K562 (cell line): Measurements from ENCODE around the gene ZFHX2. TPM values are rescaled to one million over a fixed set of nuclear protein-coding genes. Genes with fewer than 3 reads are reported as not detected.
A peak's percentile ranks its signal among the peaks of the same experiment; 100 is the strongest.

Source experiments
- AFF1 ChIP-seq, 2 experiments: fragments of 450-650 bp; IDR thresholded peaks; 2 replicates each; pipeline ENCODE4 v1.6.1; 2018; ENCODE audit warnings: mild to moderate bottlenecking in 2 of 2, low read depth in 1 of 2; ENCODE audit not compliant: partially characterized antibody in 2 of 2
- CSDE1 ChIP-seq, 2 experiments: fragments of 450-650 bp; IDR thresholded peaks; 2 replicates each; pipeline ENCODE4 v1.6.1; 2016; ENCODE audit warnings: mild to moderate bottlenecking in 1 of 2
- ESRRA ChIP-seq: fragments of 450-650 bp; IDR thresholded peaks from 2 replicates; pipeline ENCODE4 v1.6.1; 2014; ENCODE audit warnings: low read depth, mild to moderate bottlenecking, moderate library complexity, borderline replicate concordance
- GABPA ChIP-seq: fragments of 200-800 bp; sonication (Bioruptor generic); conservative IDR thresholded peaks from 2 replicates; pipeline ENCODE4 v1.6.1; 2016; ENCODE audit warnings: low read depth, missing genetic modification characterization, missing compliant biosample characterization
- HDAC1 ChIP-seq, 2 experiments: fragments of 450-650 bp; IDR thresholded peaks; 2 replicates each; pipeline ENCODE4 v1.6.1; 2016 to 2017; ENCODE audit warnings: inconsistent platforms in 1 of 2, mild to moderate bottlenecking in 1 of 2, moderate library complexity in 1 of 2
- ID3 ChIP-seq, 2 experiments: fragments of 250-450 bp in 1 of 2; fragments of 450-650 bp in 1 of 2; sonication (Bioruptor Pico) in 1 of 2; IDR thresholded peaks; 2 replicates each; pipeline versions ENCODE4 v1.6.1 to v1.8.0; 2016 to 2021; ENCODE audit warnings: mild to moderate bottlenecking in 2 of 2, moderate library complexity in 2 of 2, missing compliant biosample characterization in 1 of 2, missing genetic modification characterization in 1 of 2
- KLF10 ChIP-seq: fragments of 250-450 bp; sonication (Bioruptor Pico); IDR thresholded peaks from 2 replicates; pipeline ENCODE4 v1.6.1; 2021; ENCODE audit warnings: matching md5 sums
- KLF13 ChIP-seq: fragments of 450-650 bp; IDR thresholded peaks from 2 replicates; pipeline ENCODE4 v1.6.1; 2016; ENCODE audit warnings: missing genetic modification characterization, low read depth, mild to moderate bottlenecking, missing compliant biosample characterization, moderate library complexity, borderline replicate concordance
- L3MBTL2 ChIP-seq: fragments of 450-650 bp; IDR thresholded peaks from 2 replicates; pipeline ENCODE4 v1.6.1; 2016; ENCODE audit warnings: mild to moderate bottlenecking, moderate library complexity
- MAX ChIP-seq: sonication (generic); formaldehyde crosslinking; IDR thresholded peaks from 2 replicates; pipeline ENCODE4 v1.9.0; 2022; ENCODE audit warnings: mild to moderate bottlenecking, missing genetic modification reagents
- NFIC ChIP-seq: fragments of 450-650 bp; IDR thresholded peaks from 2 replicates; pipeline ENCODE4 v1.6.1; 2017; ENCODE audit warnings: mild to moderate bottlenecking, inconsistent platforms
- PRDM10 ChIP-seq: fragments of 450-650 bp; IDR thresholded peaks from 2 replicates; pipeline ENCODE4 v1.6.1; 2018; ENCODE audit not compliant: partially characterized antibody
- PRPF4 ChIP-seq: fragments of 200-400 bp; formaldehyde crosslinking; IDR thresholded peaks from one replicate; pipeline ENCODE4 v1.6.1; 2017; ENCODE audit warnings: low read length, low read depth, mild to moderate bottlenecking; ENCODE audit not compliant: insufficient read depth, poor library complexity, severe bottlenecking
- RBBP5 ChIP-seq: fragments of 200-600 bp; sonication (generic); IDR thresholded peaks from 2 replicates; pipeline ENCODE4 v1.6.1; 2012; ENCODE audit warnings: borderline replicate concordance, mild to moderate bottlenecking, low read length, control low read depth, inconsistent platforms; ENCODE audit not compliant: insufficient read depth, poor library complexity, severe bottlenecking
- RBM39 ChIP-seq: fragments of 200-400 bp; formaldehyde crosslinking; optimal IDR thresholded peaks from 2 replicates; pipeline ENCODE3; 2018; ENCODE audit warnings: low read depth, low read length
- SIX5 ChIP-seq, 2 experiments: IDR thresholded peaks; 2 replicates each; pipeline ENCODE4 v1.6.1; 2011; ENCODE audit warnings: low read length in 2 of 2, borderline replicate concordance in 1 of 2, low read depth in 1 of 2, mild to moderate bottlenecking in 1 of 2, moderate library complexity in 1 of 2; ENCODE audit not compliant: insufficient read depth in 1 of 2
- TRIM28 ChIP-seq: fragments of 450-650 bp; IDR thresholded peaks from 2 replicates; pipeline ENCODE4 v1.6.1; 2017
- polyA plus RNA-seq, 8 experiments: library from polyadenylated mRNA; depleted of rRNA in 4 of 8; stranded (reverse) in 5 of 8; unstranded in 3 of 8; fragments of >200 nt; fragmentation: Nextera tagmentation in 2 of 8; fragmentation: Illumina TruSeq in 1 of 8; extraction: Ambion mirVana in 2 of 8; extraction: Trizol in 1 of 8; gene quantifications; 2 replicates each; pipeline versions ENCODE4 v1.2.1 to v1.2.3, GENCODE V29; 2011 to 2014; ENCODE audit warnings: inconsistent platforms in 1 of 8, missing spikeins in 1 of 8
- total RNA-seq, 7 experiments: library from RNA; depleted of rRNA in 6 of 7; stranded (reverse); fragments of >200 nt in 6 of 7; fragmentation: Illumina TruSeq in 2 of 7; extraction: Trizol in 2 of 7; gene quantifications; 2 replicates each; pipeline versions ENCODE4 v1.2.1 to v1.2.3, GENCODE V29; 2011 to 2021; ENCODE audit warnings: low replicate concordance in 1 of 7

Gene ZFHX2
- total and polyA plus RNA-seq, 9 of the 15 experiments (the other 6 are each of a cell fraction or from before 2014, with no cell fraction given): 0.06 to 0.11 (median 0.11) TPM; not detected in 4

GRCh38 chr14:23555882-23556699, 4.5 kb upstream of the ZFHX2 start, which contains the start of gene THTPA (continued):
- no peak for TF ChIP-seq ID3 (CRISPR knock-in tag; IDR thresholded peaks at IDR 0.05)
- TF ChIP-seq ID3 (tag; IDR thresholded peaks at IDR 0.05): 0 out of 2 replicates have a peak, but pooled peaks have one; percentile 28
- peak; percentile 70 for TF ChIP-seq GABPA (tag)
- no peak for TF ChIP-seq RBM39
- peak; percentile 7; the same call in 1 of the 2 replicates for TF ChIP-seq NFIC
- TF ChIP-seq MAX (CRISPR knock-in tag): 0 out of 2 replicates have a peak, but pooled peaks have one; percentile 36
- TF ChIP-seq PRDM10: no peak
- 0 out of 2 replicates have a peak, but pooled peaks have one; percentile 38 for TF ChIP-seq KLF13
- peak in 1 of 2 experiments; percentile 92 for TF ChIP-seq AFF1 (IDR thresholded peaks at IDR 0.05; ENCODE audit: low read depth in 1 of 2, partially characterized antibody in 2 of 2)
- no peak for TF ChIP-seq TRIM28
- peak; percentile 34 for TF ChIP-seq L3MBTL2
- TF ChIP-seq PRPF4: no peak
- peak; percentile 33; the same call in 1 of the 2 replicates for TF ChIP-seq ESRRA
- TF ChIP-seq CSDE1 (IDR thresholded peaks at IDR 0.05): peak in 1 of 2 experiments; percentile 81; a peak in 2 of 4 replicates
- peak; percentile 35 to 55; a peak in 2 of 4 replicates for TF ChIP-seq SIX5 (IDR thresholded peaks at IDR 0.05; ENCODE audit: borderline replicate concordance in 1 of 2, insufficient read depth in 1 of 2, low read depth in 1 of 2, low read length in 2 of 2)
- peak in 1 of 2 experiments; percentile 59; a peak in 1 of 4 replicates for TF ChIP-seq HDAC1 (IDR thresholded peaks at IDR 0.05)
- TF ChIP-seq KLF10 (CRISPR knock-in tag): no peak
- peak; percentile 65 for TF ChIP-seq RBBP5
